LNCAP (cell line): ENCODE results near the gene CDKL1.

Experiments
- CTCF ChIP-seq: fragments of 450-650 bp; IDR thresholded peaks from 2 replicates; pipeline ENCODE4 v1.5.1; 2017; ENCODE audit warnings: mild to moderate bottlenecking

Gene CDKL1

GRCh38 chr14:50360851-50361250 lies 35.8 kb downstream of the CDKL1 start:
- no peak for TF ChIP-seq CTCF

GRCh38 chr14:50360093-50360492 lies 36.6 kb downstream of the CDKL1 start:
- no peak for TF ChIP-seq CTCF

- TF ChIP-seq CTCF = no peak
Measured at GRCh38 chr14:50359631-50360030, 37.0 kb downstream of the CDKL1 start.

- TF ChIP-seq CTCF = no peak
Measured at GRCh38 chr14:50357753-50358395, 38.8 kb downstream of the CDKL1 start.

- no peak for TF ChIP-seq CTCF
Measured at GRCh38 chr14:50357124-50357523, 39.6 kb downstream of the CDKL1 start.

- TF ChIP-seq CTCF = no peak
Measured at GRCh38 chr14:50355692-50356091, 41.0 kb downstream of the CDKL1 start.

- no peak for TF ChIP-seq CTCF
Measured at GRCh38 chr14:50354527-50354926, 42.2 kb downstream of the CDKL1 start.

- TF ChIP-seq CTCF = no peak
Measured at GRCh38 chr14:50353126-50353525, 43.6 kb downstream of the CDKL1 start.
